ENCODE results near the gene AK3.

GRCh38 chr9:4667681-4668080 lies 73.3 kb downstream of the AK3 start:
- no peak for TF ChIP-seq CTCF (optimal IDR thresholded peaks at IDR 0.05 in 1 of 3, IDR thresholded peaks at IDR 0.05 in 1 of 3, conservative IDR thresholded peaks at IDR 0.05 in 1 of 3; ENCODE audit: extremely low read depth in 1 of 3, insufficient read depth in 2 of 3, low read length in 3 of 3)
- TF ChIP-seq EZH2 (IDR thresholded peaks at IDR 0.05; ENCODE audit: low read length), result no peak
